A673 (cell line): ENCODE measurements around the gene MAP3K9.

Source experiments
- CTCF ChIP-seq: fragments of 300-800, 200-600 bp; sonication (generic); conservative IDR thresholded peaks from 2 replicates; pipeline ENCODE4 v1.5.1; 2017; ENCODE audit warnings: low read depth, mild to moderate bottlenecking, antibody characterized with exemption, low read length, moderate library complexity, mixed read lengths
- EZH2 ChIP-seq: fragments of 200-600 bp; sonication (generic); IDR thresholded peaks from 2 replicates; pipeline ENCODE4 v1.6.1; 2017; ENCODE audit warnings: borderline replicate concordance, low read depth, mild to moderate bottlenecking, mixed read lengths, antibody characterized with exemption, low read length; ENCODE audit not compliant: poor library complexity, severe bottlenecking

GRCh38 chr14:70698288-70698687 is 111.0 kb downstream of the MAP3K9 start:
- TF ChIP-seq CTCF: no peak
- no peak for TF ChIP-seq EZH2
